LNCAP (cell line): ENCODE data around the gene ZDBF2.

Experiments used
- CTCF ChIP-seq: fragments of 450-650 bp; IDR thresholded peaks from 2 replicates; pipeline ENCODE4 v1.5.1; 2017; ENCODE audit warnings: mild to moderate bottlenecking

The ZDBF2 gene

DNA sequence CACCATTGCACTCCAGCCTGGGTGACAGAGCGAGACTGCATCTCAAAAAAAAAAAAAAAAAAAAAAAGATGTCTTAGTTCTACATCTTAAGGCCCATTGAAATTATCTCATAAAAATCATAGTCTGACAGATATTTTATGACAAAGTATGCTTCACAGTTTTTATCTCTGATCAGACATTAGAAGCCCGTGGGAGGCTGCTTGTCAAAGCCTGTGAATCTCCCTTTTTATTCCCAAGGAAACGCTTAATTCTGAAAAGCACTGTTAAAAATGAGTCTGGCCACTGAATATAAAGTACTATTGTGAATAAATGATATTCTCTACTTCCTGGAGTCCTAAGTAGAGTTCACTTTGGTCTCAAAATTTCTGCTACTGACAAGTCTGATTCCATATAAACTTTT, 71.1 kb downstream of the ZDBF2 start:
- TF ChIP-seq CTCF: no peak

DNA sequence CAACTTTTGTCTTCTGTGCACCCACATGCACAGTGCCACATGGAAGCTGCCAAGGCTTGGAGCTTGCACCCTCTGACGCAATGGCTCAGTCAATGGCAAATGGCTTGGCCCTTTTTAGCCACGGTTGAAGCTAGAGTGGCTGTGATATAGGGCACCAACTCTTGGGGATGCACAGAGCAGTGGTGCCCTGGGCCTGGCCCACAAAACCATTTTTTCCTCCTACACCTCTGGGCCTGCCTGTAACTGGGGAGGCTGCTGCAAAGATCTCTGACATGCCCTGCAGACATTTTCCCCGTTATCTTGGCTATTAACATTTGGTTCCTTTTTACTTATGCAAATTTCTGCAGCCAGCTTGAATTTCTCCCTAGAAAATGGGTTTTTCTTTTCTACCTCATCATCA, 74.9 kb downstream of the ZDBF2 start:
- no peak for TF ChIP-seq CTCF

- no peak for TF ChIP-seq CTCF
Observed at GRCh38 chr2:206352571-206352970, 78.1 kb downstream of the ZDBF2 start.

DNA sequence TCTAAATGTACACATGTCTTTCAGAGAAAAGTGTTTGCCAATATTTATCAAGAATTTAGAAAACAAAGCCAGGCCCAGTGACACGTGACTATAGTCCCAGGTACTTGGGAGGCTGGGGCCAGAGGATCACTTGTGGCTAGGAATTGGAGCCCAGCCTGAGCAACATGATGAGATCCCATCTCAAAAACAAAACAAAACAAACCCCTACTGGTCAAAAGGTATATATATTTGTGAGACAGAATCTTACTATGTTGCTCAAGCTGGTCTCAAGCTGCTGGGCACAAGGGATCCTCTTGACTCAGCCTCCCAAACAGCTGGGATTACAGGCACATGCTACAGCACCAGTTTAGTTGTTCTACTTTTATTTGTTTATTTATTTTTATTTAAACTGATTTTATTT, 79.2 kb downstream of the ZDBF2 start:
- TF ChIP-seq CTCF: no peak

DNA sequence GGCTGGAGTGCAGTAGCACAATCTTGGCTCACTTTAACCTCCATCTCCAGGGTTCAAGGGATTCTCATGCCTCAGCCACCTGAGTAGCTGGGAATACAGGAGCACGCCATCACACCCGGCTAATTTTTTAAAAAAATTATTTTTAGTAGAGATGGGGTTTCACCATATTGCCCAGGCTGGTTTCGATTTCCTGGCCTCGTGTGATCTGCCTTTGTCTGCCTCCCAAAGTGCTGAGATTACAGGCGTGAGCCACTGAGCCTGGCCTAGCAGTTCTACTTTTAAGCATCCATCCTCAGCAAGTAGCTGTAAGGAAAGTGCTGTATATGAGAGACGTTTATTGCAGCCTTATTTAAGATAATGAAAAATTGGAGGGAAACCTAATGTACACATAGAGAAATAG, 79.7 kb downstream of the ZDBF2 start:
- no peak for TF ChIP-seq CTCF

- TF ChIP-seq CTCF: no peak
Observed at GRCh38 chr2:206361407-206362045, 87.1 kb downstream of the ZDBF2 start.
